Activated naive CD4-positive, alpha-beta T cell treated with anti-CD3 and anti-CD28 coated beads, Interleukin-2, amount 10 ng/mL, durations not matched to agents 7 days and 5 days (primary cell): ENCODE data around the gene SPNS2.

Experiments
- CTCF ChIA-PET: fragments of 350-600 bp; sonication (Branson Sonifier 250); formaldehyde crosslinking; loops from one replicate; lab custom pipeline; 2021; ENCODE audit warnings: antibody characterized with exemption; lab: Charles Lee
- DNase-seq: peaks from one replicate; pipeline ENCODE4 v3.0.0-alpha.2; 2020
- H3K27ac Mint-ChIP-seq: one replicate; pipeline ENCODE4 v1.8.0; 2021; ENCODE audit warnings: mild to moderate bottlenecking, moderate library complexity, mixed read lengths
- H3K27me3 Mint-ChIP-seq: one replicate; pipeline ENCODE4 v1.8.0; 2021; ENCODE audit warnings: mild to moderate bottlenecking, mixed read lengths
- H3K36me3 Mint-ChIP-seq: one replicate; pipeline ENCODE4 v1.8.0; 2021; ENCODE audit warnings: mixed read lengths
- H3K4me1 Mint-ChIP-seq: one replicate; pipeline ENCODE4 v1.8.0; 2021; ENCODE audit warnings: mixed read lengths
- H3K4me3 Mint-ChIP-seq: one replicate; pipeline ENCODE4 v1.8.0; 2021; ENCODE audit warnings: mild to moderate bottlenecking, moderate library complexity, mixed read lengths
- H3K9me3 Mint-ChIP-seq: one replicate; pipeline ENCODE4 v1.8.0; 2021; ENCODE audit warnings: mixed read lengths

Gene SPNS2

DNA sequence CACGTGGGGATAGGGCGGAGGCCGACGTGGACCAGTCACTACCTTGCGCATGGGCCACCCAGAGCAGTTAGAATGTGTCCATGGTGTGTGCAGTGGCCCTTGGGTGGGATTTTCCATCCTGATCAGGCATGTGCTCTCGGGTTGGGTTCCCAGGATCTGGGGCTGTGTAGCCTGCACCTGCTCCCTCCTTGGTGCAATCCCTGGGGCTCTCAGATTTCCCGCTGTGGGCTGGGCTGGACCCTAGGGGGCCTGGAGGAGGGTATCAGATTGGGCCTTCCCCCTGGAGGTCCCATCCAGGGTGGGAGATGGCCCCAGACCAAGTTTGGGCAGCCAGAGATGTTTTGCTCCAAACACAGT is 86.9 kb downstream of the SPNS2 start:
- H3K36me3 Mint-ChIP-seq = no peaks in the 10 kb centered on the region
- no peaks in the 10 kb centered on the region for H3K9me3 Mint-ChIP-seq
- no peak overlapping the region for H3K4me3 Mint-ChIP-seq
- H3K27me3 Mint-ChIP-seq = peaks cover 78% of the 10 kb centered on the region
- H3K4me1 Mint-ChIP-seq = peaks cover 7% of the 10 kb centered on the region
- H3K27ac Mint-ChIP-seq = no peak overlapping the region
- CTCF ChIA-PET = no interaction called here
- no peak for DNase-seq

DNA sequence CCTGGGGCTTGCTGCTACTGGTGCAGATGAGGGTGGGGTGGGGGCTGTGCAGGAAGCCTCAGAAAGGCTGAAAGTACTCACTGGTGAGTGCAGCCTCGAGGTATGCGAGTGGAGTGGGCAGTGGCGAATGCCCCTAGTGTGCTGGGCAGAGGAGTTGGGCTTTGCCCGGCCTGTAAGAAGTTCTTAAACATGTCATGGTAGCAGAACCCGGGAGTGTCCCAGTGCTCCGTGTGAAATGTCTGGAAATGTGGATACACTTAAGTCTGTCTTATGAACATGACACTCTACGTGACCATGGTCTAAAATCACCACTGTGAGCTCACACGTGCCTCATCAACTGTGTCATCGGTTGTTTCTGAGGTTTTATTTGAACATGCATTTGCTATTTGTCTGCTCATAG is 87.4 kb downstream of the SPNS2 start:
- Mint-ChIP-seq H3K4me3 (no peak overlapping the region), H3K4me1 (peaks cover 7% of the 10 kb centered on the region), H3K27ac (no peak overlapping the region), H3K36me3 (no peaks in the 10 kb centered on the region), H3K27me3 (peaks cover 82% of the 10 kb centered on the region), H3K9me3 (no peaks in the 10 kb centered on the region)
- CTCF ChIA-PET = interaction anchor here (0.7 to 1.1 kb wide), 2 partner anchors 9 to 19 kb away, joined by 3 to 4 read pairs; no protein-coding TSS in a partner anchor
- no peak for DNase-seq

DNA sequence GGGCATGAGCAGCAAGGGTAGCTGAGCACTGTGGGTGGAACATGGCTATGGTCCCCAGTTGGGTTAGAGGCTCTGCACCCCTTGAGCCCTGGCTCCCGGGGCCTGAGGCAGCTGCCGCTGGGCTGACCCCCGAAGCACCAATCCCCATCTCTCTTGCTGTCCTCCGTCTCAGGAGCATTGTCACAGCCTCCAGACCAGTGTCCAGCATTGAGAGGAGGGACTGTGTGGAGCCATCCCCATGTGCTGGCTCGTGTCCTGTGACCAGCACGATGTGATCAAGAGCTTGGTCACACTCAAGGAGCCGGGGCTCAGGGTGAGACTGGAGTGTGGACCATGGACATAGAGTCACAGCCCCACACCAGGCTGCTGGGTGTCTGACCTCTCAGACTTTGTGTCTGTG is 88.5 kb downstream of the SPNS2 start:
- Mint-ChIP-seq H3K27ac (no peak overlapping the region), H3K4me3 (no peak overlapping the region), H3K27me3 (peaks cover 75% of the 10 kb centered on the region), H3K9me3 (no peaks in the 10 kb centered on the region), H3K36me3 (no peaks in the 10 kb centered on the region), H3K4me1 (peaks cover 7% of the 10 kb centered on the region)
- DNase-seq = no peak
- CTCF ChIA-PET = interaction anchor here (1.1 kb wide), 1 partner anchor 20 kb away, joined by 4 read pairs; no protein-coding TSS in a partner anchor

DNA sequence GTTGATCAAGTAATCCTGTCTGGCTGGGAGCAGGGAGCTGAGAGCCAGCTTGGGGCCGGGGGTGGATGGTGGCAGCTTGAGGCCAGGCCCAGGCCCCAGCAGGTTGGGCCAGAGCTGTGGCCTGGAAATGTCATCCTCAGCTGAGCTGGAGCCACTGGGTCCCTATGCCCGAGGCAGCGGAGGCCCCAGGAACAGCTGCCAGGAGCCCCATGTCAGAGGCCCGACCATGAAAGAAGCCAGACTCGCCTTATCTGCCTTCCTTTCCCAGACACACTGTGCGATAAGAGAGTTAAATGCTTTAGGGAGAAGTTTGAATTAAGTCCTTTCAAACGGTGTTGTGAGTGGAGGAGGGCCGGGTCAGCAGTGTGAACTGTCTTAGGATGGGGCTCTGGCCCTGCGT is 89.1 kb downstream of the SPNS2 start:
- H3K4me1 Mint-ChIP-seq = peaks cover 7% of the 10 kb centered on the region
- no peak overlapping the region for H3K4me3 Mint-ChIP-seq
- peaks cover 69% of the 10 kb centered on the region for H3K27me3 Mint-ChIP-seq
- no peak overlapping the region for H3K27ac Mint-ChIP-seq
- CTCF ChIA-PET = no interaction called here
- H3K9me3 Mint-ChIP-seq = no peaks in the 10 kb centered on the region
- no peaks in the 10 kb centered on the region for H3K36me3 Mint-ChIP-seq
- no peak for DNase-seq

DNA sequence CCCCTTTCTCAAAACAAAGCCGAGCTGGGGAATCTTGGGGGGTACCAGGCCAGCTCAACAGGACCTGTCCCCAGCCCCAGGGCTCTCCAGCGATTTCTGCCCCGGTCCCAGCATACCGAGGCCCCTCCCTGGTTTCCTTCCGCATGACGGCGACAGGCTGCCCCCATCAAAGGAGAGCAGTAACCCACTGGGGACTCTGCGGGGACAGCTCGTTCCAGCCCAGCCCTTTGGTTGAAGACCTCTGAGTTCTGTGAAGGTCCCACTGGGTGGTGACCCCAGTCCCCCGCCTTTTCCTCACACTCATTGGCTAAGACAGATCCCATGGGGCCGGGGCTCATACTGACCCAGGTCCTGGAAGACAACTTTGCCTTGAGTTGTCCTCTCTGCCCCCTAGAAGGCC is 89.7 kb downstream of the SPNS2 start:
- Mint-ChIP-seq H3K36me3 (no peaks in the 10 kb centered on the region), H3K4me3 (no peak overlapping the region), H3K9me3 (no peaks in the 10 kb centered on the region), H3K4me1 (peaks cover 7% of the 10 kb centered on the region), H3K27ac (no peak overlapping the region), H3K27me3 (peaks cover 63% of the 10 kb centered on the region)
- CTCF ChIA-PET = no interaction called here
- DNase-seq = no peak
